ENCODE measurements around the gene GIGYF2.
"Not testable (repeated sequence)": the region's sequence is repeated elsewhere in the genome, so short reads cannot be mapped to it uniquely, and the experiment has no call there.

The GIGYF2 gene

DNA sequence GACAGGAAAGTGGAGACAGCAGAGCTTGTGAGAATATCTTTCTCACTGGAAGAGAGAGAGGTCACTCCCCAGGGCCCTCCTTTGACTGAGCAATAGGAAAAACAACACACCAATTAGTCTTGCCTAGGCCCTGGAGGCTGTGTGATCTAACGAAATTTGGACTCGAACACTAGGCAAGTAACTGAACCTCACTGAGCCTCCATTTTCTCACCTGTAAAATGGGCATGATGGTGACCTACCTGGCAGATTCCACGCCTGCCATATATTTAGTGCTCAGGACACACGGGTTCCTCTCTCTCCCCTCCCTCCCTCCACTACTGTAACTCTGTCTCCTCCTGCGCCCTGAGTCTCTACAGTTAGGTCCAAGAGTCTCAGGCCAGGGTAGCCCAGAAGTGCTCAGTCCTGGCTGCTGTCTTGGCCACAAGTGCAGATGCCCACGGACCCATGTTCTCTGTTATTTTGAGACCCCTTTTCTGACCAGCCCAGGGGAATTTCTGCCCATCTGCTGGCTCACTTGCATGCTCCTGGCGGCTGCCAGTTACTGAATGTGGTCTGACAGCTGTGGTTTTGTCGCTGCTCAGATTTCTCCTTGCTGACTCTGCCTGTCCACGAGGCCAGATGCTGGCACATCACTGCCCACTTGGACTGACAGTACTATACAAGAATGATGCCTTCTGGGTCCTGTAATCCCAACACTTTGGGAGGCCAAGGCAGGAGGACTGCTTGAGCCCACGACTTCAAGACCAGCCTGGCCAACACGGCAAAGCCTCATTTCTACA, 9.6 kb upstream of the GIGYF2 start:
- DNase-seq (ENCODE audit: low read depth in 2 of 2): no peak

DNA sequence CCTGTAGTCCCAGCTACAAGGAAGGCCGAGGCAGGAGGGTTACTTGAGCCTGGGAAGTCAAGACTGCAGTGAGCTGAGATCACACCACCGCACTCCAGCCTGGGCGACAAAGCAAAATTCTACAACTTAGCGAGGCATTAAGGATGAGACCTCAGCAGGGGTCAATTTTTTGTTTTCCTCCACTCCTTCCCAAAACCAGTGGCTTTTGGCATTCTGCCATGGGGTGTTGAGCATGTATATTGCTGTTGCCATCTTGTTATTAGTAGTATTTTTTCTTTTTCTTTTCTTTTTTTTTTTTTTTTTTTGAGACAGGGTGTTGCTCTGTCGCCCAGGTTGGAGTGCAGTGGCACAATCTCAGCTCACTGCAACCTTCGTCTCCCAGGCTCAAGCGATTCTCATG, 8.9 kb upstream of the GIGYF2 start:
- DNase-seq (ENCODE audit: low read depth in 2 of 2): no peak

DNA sequence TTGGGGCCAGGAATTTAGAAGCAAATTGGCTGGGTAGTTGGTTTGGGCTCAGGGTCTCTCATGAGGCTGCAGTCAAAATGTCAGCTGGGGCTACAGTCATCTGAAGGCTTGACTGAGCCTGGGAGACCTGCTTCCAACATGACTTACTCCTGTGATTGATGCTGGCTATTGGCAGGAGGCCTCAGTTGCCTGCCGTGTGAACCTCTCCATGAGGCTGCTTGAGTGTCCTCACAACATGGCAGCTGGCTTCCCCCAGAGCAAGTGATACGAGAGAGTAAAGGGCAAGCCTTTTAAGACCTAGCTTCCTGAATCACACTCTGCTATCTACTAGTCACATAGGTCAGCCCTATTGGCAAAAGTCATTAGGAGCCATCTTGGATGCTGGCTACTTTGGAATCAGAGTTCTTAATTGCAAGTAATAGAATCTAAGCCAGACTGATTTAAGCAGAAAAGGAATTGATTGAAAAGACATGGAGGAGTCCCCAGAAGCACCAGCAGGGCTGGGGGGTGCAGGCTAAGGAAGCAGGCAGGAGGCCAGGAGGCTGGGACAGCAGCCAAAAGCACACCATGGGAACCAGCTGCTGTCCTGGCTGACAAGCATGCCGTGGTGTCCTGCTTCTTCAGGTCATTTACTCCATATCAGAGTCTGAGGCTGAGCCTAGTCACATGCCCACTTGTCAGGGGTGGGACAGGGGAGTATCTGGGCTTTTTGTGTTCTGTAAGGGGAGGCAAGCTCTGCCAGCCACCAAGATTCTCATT, 7.8 kb upstream of the GIGYF2 start:
- no peak for DNase-seq (ENCODE audit: low read depth in 2 of 2)

DNA sequence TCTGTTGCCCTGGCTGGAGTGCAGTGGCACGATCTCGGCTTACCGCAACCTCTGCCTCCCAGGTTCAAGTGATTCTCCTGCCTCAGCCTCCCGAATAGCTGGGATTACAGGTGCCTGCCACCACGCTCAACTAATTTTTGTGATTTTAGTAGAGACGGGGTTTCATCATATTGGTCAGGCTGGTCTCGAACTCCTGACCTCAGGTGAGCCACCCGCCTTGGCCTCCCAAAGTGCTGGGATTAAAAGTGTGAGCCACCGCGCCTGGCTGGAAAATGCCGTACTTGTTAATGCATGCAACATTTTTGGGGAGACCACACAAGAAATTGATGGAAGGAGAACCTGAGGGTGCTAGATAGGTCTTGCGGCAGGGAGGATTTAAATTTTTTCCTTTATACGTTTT, 6.0 kb upstream of the GIGYF2 start:
- DNase-seq (ENCODE audit: low read depth in 2 of 2): not testable (repeated sequence)

DNA sequence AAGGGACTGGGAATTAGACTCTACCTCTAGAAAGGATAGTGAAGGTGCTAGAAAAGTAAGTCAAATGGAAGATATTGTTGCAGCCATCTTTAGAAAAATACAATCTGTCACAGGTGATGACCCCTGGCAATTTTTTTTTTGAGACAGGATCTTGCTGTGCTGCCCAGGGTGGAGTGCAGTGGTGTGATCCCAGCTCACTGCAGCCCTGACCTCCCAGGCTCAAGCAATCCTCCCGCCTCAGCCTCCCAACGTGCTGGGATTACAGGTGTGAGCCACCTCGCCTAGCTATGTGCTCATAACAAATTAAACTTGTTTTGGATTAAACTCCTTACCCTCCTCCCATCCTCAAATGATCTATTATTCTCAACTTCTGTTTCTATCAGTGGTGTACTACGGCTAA, 3.8 kb upstream of the GIGYF2 start:
- no peak for DNase-seq (ENCODE audit: low read depth in 2 of 2)

DNA sequence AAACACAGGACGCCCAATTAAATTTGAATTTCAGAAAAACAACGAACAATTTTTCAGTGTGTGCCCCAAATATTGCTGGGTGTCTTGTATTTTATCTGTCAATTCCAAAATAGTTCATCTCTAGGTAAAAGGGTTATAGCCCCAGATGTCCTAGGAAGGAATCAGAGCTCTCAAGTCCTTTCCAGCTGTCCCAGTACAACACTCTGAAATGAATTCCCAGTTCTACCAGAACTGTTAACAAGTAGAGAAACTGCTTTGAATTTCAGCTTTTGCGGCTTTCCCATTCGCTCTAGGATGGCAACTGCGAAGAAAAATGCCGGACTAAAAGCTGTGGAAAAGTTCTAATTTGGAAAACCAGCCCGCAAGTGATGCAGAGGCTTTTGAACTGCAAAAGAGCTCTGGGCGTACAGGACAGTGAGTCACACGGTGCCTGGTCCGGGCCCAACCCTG, 497 bp upstream of the GIGYF2 start:
- DNase-seq (ENCODE audit: low read depth in 2 of 2): no peak

DNA sequence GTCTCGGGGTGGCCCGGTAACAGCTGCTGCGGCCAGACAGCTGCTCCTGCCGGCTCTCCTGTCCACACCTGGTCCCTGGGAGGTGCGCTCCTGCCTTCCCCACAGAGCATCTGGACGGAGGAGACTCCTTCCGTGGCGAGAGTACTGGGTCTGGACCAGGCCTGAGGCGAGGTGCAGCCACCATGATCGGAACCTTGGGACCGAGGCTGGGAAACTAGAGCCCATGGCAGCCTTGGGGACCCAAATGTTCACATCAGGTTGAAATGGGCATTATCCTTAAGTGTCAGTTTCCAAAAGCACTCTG, 628 bp downstream of the GIGYF2 start:
- DNase-seq (ENCODE audit: low read depth in 2 of 2): no peak

DNA sequence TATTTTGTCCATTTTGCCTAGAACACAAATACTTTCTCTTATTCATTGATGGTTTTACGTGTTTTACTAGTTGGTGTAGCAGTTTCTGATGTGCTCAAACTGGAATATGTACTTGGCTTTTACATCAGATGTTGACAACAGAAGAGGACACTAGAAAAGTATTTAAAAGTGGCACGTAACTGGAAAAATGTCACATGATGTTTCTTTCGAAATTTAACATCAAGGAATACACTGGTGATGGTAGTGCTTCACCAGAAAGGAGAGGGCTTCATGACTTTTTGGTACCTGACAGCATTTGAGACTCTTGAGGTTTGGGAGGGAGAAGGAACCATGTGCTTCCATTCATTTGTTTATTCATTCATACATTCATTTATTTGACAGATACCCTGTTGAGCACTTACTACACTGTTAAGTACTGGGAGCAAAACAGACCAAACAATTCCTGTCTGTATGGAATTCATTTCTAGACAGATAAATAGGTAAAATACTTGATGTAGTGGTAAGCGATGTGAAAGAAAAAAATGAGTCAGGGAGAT, 1.5 kb downstream of the GIGYF2 start:
- no peak for DNase-seq (ENCODE audit: low read depth in 2 of 2)

DNA sequence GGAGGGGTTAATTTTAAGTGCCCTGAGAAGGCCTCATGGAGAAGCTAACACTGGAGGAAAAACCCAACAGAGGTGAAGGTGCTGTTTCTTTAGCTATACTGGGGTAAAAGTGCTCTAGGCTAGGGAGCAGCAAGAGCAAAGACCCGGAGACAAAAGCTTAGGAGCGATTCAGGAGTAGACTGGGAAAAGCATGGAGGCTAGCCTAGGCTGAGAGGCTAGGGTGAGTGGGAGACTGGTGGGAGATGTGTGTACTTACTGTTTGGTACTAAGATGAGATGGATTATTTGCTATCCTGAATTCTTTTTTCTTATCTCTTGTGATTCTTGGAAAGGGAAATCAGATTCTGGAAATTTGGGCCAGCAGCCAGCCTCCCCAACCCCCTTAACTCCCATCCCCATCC, 2.0 kb downstream of the GIGYF2 start:
- DNase-seq (ENCODE audit: low read depth in 2 of 2): no peak

DNA sequence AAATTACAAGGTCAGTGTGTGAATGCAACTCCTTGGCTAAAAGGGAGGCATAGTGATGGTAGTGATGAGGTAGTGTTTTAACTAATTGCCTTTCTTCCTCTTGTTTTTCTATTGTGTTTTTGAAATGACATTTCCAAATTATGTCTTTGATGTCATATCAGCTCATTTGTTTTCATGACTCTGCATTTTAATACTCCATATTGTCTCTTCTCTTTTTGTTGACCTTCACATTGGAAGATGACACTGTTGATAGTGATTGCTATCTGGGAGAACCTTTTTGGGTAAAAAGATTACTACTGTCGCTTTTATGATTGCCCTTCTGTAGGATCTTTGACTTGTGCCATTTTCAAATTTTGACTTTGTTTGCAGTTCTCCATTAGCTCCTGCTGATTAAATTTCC, 3.0 kb downstream of the GIGYF2 start:
- DNase-seq (ENCODE audit: low read depth in 2 of 2): no peak

DNA sequence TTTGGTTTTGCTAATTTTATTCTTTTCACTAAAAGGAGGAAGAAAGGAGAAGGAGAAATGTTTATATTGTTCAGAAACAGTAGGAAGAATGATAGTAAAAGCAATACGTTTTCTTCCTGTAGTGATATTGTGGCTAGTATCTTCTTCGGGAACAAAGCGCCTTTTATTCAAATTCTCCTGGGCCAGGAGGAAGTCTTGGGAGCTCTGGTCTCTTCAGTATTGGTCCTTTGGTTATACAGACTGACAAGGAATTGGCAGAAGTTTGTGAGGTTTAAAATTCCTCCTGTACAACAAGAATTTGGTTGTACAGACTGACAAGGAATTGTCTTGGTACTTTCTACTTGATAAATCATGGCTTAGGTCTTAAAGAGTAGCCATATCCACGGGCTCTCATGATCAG, 9.9 kb downstream of the GIGYF2 start:
- no peak for DNase-seq (ENCODE audit: low read depth in 2 of 2)

DNA sequence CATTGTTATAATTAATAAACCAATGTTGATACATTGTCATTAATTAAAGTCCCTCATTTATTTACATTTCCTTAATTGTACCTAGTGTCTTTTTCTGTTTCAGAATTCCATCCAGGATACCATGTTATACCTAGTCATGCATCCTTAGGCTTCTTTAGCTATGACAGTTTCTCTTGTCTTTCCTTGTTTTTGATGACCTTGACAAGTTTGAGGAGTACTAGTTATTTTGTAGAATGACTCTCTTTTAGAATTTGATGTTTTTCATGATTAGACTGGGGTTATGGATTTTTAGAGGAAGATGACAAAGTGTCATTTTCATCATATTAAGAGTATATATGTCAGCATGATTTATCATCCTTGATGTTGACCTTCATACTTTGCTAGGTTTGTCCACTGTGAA, 16.4 kb downstream of the GIGYF2 start:
- no peak for DNase-seq (ENCODE audit: low read depth in 2 of 2)

DNA sequence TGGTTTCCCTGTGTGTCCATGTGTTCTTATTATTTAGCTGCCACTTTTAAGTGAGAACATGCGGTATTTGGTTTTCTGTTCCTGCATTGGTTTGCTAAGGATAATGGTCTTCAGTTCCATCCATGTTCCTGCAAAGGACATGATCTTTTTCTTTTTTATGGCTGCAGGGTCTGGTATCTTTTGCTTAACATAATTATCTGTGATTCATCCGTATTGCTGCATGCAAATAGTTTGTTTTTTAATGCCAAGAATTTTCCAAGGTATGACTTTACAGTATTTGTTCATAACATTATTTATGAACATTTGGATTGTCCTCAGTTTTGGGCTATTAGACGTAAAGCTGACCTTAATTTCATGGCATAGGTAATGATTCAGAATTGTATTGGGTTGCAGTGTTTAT, 17.8 kb downstream of the GIGYF2 start:
- DNase-seq (ENCODE audit: low read depth in 2 of 2): no peak

DNA sequence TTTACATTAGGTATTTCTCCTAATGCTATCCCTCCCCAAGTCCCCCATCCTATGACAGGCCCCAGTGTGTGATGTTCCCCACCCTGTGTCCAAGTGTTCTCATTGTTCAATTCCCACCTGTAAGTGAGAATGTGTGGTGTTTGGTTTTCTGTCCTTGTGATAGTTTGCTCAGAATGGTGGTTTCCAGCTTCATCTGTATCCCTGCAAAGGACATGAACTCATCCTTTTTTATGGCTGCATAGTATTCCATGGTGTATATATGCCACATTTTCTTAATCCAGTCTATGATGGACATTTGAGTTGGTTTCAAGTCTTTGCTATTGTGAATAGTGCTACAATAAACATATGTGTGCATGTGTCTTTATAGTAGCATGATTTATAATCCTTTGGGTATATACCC, 22.9 kb downstream of the GIGYF2 start:
- DNase-seq (ENCODE audit: low read depth in 2 of 2): not testable (repeated sequence)

DNA sequence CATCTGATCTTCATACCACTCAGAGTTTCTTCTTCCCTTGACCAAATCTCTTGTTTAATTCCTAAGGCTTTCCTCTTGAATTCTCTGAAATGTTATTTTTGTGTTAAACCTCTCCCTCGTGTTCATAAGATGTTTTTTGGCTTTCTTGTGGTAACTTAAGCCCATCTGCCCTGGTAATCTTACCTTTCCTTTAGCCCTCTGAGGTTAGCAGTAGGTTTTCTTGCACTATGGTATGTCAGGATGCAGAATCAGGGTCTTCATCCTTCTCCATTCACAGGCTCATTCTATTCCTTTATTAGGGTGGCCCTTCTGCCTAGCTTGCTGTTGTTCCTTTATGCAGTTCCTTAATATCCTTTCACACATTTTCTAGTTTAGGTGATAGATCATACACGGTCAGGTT, 24.1 kb downstream of the GIGYF2 start:
- no peak for DNase-seq (ENCODE audit: low read depth in 2 of 2)

DNA sequence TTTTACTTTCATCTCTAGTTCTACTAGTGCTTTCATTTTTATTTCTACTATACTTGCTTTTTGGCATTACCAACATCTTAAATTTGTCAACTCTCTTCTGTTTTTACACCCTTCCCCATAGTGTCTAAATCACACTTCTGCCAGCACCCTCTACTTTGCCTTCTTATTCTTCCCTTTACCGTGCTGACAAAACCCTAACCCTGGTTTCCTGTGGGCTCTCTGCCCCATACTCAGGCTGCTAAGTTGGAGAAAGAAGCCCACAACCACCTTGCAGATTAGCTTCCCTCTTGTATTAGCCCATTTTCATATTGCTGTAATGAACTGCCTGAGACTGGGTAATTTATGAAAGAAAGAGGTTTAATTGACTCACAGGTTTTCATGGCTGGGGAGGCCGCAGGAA, 24.8 kb downstream of the GIGYF2 start:
- no peak for DNase-seq (ENCODE audit: low read depth in 2 of 2)

DNA sequence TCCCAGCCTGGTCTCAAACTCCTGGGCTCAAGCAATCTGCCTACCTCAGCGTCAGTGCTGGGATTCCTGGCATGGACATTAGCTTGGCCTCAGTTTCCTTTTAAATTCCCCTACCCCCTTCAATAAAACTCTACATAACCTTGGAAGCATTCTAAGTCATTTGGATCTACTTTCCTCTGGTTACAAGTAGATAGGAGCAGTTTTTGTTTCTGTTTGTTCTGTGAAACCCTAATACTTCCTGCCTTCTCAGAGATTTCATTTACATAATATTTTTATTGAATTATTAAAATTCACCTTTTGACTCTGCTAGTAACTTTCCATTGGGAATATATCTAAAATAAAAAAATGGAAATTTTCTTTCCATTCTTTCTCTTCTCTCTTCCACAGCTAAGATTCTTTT, 25.9 kb downstream of the GIGYF2 start:
- no peak for DNase-seq (ENCODE audit: low read depth in 2 of 2)

DNA sequence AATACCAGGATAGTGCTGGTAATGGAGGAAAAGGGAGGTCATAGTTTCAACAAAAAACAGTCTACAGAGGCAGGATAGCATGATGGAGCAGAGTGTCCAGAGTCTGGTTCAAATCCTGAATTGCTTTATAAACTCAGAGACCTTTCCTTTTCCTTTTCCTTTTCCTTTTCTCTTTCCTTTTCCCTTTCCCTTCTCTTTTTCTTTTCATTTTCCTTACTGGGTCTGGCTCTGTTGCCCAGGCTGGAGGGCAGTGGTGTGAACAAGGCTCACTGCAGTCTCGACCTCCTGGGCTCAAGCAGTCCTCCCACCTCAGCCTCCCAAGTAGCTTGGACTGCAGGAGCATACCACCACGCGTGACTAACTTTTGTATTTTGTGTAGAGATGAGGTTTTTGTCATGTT, 31.7 kb downstream of the GIGYF2 start:
- DNase-seq (ENCODE audit: low read depth in 2 of 2): no peak

DNA sequence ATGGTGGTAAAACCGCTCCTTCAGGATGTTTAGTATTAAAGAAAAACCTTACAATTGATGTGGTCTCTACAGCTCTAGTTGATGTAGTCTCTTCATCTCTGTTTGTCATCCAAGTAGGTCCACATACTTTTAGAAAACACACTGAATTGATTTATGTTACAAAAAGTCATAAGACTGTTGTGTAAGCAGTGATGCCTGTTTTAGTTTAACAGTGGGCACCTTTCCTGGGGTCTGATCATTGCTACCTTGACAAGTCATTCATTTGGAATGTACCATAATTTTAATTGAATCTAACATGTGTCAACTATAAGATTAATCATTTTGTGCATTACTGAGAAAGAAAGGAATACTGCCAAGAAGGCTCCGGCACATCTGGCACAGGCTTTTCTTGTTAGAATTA, 34.3 kb downstream of the GIGYF2 start:
- DNase-seq (ENCODE audit: low read depth in 2 of 2): no peak

DNA sequence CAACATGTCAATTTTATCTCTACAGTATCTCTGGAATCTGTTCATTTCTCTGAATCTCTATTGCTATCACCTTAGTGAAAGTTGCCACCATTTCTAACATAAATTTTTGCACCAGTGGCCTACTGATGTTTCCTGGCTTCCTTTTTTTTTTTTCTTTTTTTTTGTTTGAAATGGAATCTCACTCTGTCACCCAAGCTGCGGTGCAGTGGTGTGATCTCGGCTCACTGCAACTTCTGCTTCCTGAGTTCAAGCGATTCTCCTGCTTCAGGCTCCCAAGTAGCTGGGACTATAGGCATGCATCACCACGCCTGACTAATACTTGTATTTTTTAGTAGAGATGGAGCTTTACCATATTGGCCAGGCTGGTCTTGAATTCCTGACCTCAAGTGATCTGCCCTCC, 44.2 kb downstream of the GIGYF2 start:
- no peak for DNase-seq (ENCODE audit: low read depth in 2 of 2)

DNA sequence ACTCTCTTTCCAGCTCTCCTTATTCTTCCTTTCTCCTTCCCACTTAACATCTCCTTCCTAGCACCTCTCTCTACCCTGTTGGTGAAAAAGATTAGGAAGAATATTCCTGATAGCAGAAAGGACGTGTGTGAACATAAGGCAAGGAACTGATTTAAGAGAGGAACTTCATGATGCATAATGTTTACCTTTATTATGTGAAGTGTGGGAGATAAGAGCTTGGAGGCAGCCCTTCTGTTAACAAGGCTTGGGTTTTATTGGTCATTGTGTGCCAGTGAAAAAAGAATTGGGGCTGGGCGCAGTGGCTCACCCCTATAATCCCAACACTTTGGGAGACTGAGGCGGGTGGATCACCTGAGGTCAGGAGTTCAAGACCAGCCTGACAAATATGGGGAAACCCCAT, 44.8 kb downstream of the GIGYF2 start:
- no peak for DNase-seq (ENCODE audit: low read depth in 2 of 2)

DNA sequence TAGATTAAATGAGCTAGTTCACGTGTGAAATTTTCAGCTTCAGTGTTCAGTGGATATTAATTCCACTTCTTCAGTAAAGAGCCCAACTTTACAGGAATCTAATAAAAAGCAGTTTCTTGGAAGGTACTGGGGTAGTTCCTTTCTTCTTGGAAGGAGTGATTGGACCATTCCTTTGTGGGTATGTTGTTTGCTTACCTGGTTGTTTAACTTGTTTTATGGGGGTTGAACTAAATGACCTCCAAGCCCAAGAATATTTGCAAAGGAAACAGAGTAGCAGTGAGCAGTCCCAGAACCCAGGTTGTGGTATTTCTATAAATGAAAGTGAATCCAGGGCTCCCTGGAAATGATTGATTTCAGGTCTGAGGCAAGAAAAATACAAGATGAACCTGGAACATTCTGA, 47.8 kb downstream of the GIGYF2 start:
- no peak for DNase-seq (ENCODE audit: low read depth in 2 of 2)

DNA sequence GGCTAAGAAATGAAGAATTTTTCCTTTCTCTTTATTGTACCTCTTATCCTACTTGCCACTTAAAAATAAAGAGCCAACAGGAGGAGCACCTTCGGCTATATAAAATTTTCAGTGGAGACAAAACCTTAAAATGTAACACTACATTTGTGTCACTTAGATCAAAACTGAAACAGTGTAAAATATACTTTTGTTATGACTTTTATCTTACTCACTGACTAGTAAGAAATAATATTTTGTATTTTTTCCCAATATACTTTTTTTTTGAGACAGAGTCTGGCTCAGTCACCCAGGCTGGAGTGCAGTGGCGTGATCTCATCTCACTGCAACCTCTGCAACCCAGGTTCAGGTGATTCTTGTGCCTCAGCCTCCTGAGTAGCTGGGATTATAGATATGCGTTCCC, 50.9 kb downstream of the GIGYF2 start:
- DNase-seq (ENCODE audit: low read depth in 2 of 2): no peak
